ENCODE measurements around the gene RPL41.
A peak's percentile ranks its signal among the peaks of the same experiment; 100 is the strongest.

- TF ChIP-seq, protein P1, sequence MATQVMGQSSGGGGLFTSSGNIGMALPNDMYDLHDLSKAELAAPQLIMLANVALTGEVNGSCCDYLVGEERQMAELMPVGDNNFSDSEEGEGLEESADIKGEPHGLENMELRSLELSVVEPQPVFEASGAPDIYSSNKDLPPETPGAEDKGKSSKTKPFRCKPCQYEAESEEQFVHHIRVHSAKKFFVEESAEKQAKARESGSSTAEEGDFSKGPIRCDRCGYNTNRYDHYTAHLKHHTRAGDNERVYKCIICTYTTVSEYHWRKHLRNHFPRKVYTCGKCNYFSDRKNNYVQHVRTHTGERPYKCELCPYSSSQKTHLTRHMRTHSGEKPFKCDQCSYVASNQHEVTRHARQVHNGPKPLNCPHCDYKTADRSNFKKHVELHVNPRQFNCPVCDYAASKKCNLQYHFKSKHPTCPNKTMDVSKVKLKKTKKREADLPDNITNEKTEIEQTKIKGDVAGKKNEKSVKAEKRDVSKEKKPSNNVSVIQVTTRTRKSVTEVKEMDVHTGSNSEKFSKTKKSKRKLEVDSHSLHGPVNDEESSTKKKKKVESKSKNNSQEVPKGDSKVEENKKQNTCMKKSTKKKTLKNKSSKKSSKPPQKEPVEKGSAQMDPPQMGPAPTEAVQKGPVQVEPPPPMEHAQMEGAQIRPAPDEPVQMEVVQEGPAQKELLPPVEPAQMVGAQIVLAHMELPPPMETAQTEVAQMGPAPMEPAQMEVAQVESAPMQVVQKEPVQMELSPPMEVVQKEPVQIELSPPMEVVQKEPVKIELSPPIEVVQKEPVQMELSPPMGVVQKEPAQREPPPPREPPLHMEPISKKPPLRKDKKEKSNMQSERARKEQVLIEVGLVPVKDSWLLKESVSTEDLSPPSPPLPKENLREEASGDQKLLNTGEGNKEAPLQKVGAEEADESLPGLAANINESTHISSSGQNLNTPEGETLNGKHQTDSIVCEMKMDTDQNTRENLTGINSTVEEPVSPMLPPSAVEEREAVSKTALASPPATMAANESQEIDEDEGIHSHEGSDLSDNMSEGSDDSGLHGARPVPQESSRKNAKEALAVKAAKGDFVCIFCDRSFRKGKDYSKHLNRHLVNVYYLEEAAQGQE (IDR thresholded peaks at IDR 0.05; ENCODE audit: low read depth, low read length), result no peak
- TF ChIP-seq, protein P2, sequence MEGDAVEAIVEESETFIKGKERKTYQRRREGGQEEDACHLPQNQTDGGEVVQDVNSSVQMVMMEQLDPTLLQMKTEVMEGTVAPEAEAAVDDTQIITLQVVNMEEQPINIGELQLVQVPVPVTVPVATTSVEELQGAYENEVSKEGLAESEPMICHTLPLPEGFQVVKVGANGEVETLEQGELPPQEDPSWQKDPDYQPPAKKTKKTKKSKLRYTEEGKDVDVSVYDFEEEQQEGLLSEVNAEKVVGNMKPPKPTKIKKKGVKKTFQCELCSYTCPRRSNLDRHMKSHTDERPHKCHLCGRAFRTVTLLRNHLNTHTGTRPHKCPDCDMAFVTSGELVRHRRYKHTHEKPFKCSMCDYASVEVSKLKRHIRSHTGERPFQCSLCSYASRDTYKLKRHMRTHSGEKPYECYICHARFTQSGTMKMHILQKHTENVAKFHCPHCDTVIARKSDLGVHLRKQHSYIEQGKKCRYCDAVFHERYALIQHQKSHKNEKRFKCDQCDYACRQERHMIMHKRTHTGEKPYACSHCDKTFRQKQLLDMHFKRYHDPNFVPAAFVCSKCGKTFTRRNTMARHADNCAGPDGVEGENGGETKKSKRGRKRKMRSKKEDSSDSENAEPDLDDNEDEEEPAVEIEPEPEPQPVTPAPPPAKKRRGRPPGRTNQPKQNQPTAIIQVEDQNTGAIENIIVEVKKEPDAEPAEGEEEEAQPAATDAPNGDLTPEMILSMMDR (IDR thresholded peaks at IDR 0.05), result 0 out of 2 replicates have a peak, but pooled peaks have one; percentile 7
- TF ChIP-seq RAD21 (IDR thresholded peaks at IDR 0.05; ENCODE audit: low read length) (no peak), TEAD4 (IDR thresholded peaks at IDR 0.05; ENCODE audit: borderline replicate concordance, insufficient read depth) (no peak), JUND (IDR thresholded peaks at IDR 0.05) (no peak), RFX5 (IDR thresholded peaks at IDR 0.05; ENCODE audit: low read length) (no peak), TAF1 (IDR thresholded peaks at IDR 0.05; ENCODE audit: borderline replicate concordance, low read depth, low read length) (0 out of 2 replicates have a peak, but pooled peaks have one; percentile 4), NRF1 (IDR thresholded peaks at IDR 0.05; ENCODE audit: low read depth, low read length) (no peak), FOXJ3 (CRISPR knock-in tag; IDR thresholded peaks at IDR 0.05) (no peak)
- TF ChIP-seq, protein P3, sequence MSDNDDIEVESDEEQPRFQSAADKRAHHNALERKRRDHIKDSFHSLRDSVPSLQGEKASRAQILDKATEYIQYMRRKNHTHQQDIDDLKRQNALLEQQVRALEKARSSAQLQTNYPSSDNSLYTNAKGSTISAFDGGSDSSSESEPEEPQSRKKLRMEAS (IDR thresholded peaks at IDR 0.05; ENCODE audit: low read depth), result peak; percentile 67
Observed at GRCh38 chr12:56104815-56105608, 11.4 kb upstream of the RPL41 start.
